Heart right ventricle (tissue), 16 donors: ENCODE data around the gene SORL1. TPM values are rescaled to one million over a fixed set of nuclear protein-coding genes. Genes with fewer than 3 reads are reported as not detected.

Experiments
- ATAC-seq, 8 donors: fragments of 200-7000 bp; cut with Tn5 transposase; one replicate each; pipeline ENCODE4 v1.9.1; 2020; ENCODE audit warnings: mild to moderate bottlenecking in 8 of 8, moderate library complexity in 8 of 8, moderate number of reproducible peaks in 1 of 8
- DNase-seq, 2 donors: peaks; one replicate each; pipeline ENCODE4 v3.0.0-alpha.2; 2020
- H3K27ac ChIP-seq, 10 donors: fragments of 200-600 bp; sonication (generic) in 2 of 10; one replicate each; pipeline versions ENCODE4 v1.5.0 to v1.8.0; 2020 to 2022; ENCODE audit warnings: mild to moderate bottlenecking in 3 of 10
- H3K27me3 ChIP-seq, 7 donors: fragments of 200-600 bp; one replicate each; pipeline ENCODE4 v1.8.0; 2021 to 2022; ENCODE audit warnings: mild to moderate bottlenecking in 2 of 7
- H3K36me3 ChIP-seq, 9 donors: fragments of 200-600 bp; sonication (generic) in 1 of 9; one replicate each; pipeline versions ENCODE4 v1.5.0 to v1.8.0; 2020 to 2022; ENCODE audit warnings: mild to moderate bottlenecking in 2 of 9
- H3K4me1 ChIP-seq, 9 donors: fragments of 200-600 bp; sonication (generic) in 1 of 9; one replicate each; pipeline versions ENCODE4 v1.5.0 to v1.8.0; 2020 to 2022; ENCODE audit warnings: mild to moderate bottlenecking in 4 of 9
- H3K4me3 ChIP-seq, 10 donors: fragments of 200-600 bp; sonication (generic) in 2 of 10; one replicate each; pipeline versions ENCODE4 v1.5.0 to v1.8.0; 2020 to 2022; ENCODE audit warnings: mild to moderate bottlenecking in 7 of 10, moderate library complexity in 2 of 10
- H3K9me3 ChIP-seq, 11 donors: fragments of 200-600 bp in 10 of 11; sonication (generic) in 2 of 11; one replicate each; pipeline versions ENCODE4 v1.5.0 to v1.8.0; 2013 to 2022; ENCODE audit warnings: mild to moderate bottlenecking in 2 of 11, control low read depth in 1 of 11, moderate library complexity in 1 of 11
- CTCF ChIP-seq, 9 donors: fragments of 200-600 bp; sonication (generic) in 2 of 9; IDR thresholded peaks; one replicate each; pipeline versions ENCODE4 v1.5.0 to v1.8.0; 2021 to 2022; ENCODE audit warnings: antibody characterized with exemption in 9 of 9, mild to moderate bottlenecking in 5 of 9, moderate library complexity in 1 of 9
- WGBS, 2 donors: extraction: QIAGEN DNeasy Blood & Tissue Kit; methylation state at CpG; one replicate each; pipeline ENCODE4 v1.1.7; 2013; ENCODE audit warnings: inconsistent platforms in 1 of 2; 5-methylcytosine and 5-hydroxymethylcytosine counted together
- intact Hi-C, 10 donors: fragments of 100-400 bp; cut with DNase I; formaldehyde crosslinking; loops; one replicate each; pipeline versions ENCODE4 v1.11.1 to v1.14.2; 2022
- polyA plus RNA-seq, 2 donors: library from polyadenylated mRNA; stranded (reverse); fragments of 200-250 nt; gene quantifications; one replicate each; pipeline ENCODE4 v1.2.3, GENCODE V29; 2013
- total RNA-seq, 10 donors: library from RNA; stranded (reverse); fragmentation: NEBNext Ultra II Directional in 3 of 10; extraction: Animal tissue kit (Norgen Biotek cat#: 25700) in 3 of 10; gene quantifications; one replicate each; pipeline versions ENCODE4 v1.2.1 to v1.2.4, GENCODE V29; 2021 to 2023
- donor health status: Arrhythmogenic right ventricular cardiomyopathy.
- donor health status: ischemic (EF 13 %, LVEDD 7.1; RV severe dilation, severe dysfunction).
- donor health status: healthy with polysubstance abuse.
- donor health status: DM: no; HTN: yes; CAD: no.
- donor health status: DM: no; HTN: no; CAD: no.
- donor health status: ischemic (EF 25% LVEDD 6.9; RV normal size, moderate dysfunction).
- donor health status: ischemic (EF 25% LVEDD 5.7; RV mildly dilated, moderate dysfunction).
- donor health status: healthy.
- donor health status: DM: yes; HTN: yes; CAD: no.
- donor health status: Ischemic cardiomyopathy.
- donor health status: ischemic (EF 35%, LVEDD 5.7; RV mildly dilated, moderate dysfunction).
- donor health status: nonischemic (EF 11% LVEDD 7.7; RV severe dilation, severe dysfunction).
- donor health status: DM: yes; HTN: yes; CAD: no.
- donor health status: PGD.
- donor health status: ischemic (EF 29% LVEDD 5.4; RV normal size, mild dysfunction).
- donor health status: nonischemic (EF 23%, LVEDD 6.1; RV moderate dilation, normal function).

The SORL1 gene
- total and polyA plus RNA-seq, 12 donors = 0.26 to 15.1 (median 8.7) TPM

GRCh38 chr11:121494355-121495099, 42.4 kb downstream of the SORL1 start:
- intact Hi-C loops = no loop called here
- no peak for DNase-seq

GRCh38 chr11:121497176-121497998, 45.3 kb downstream of the SORL1 start:
- Histone ChIP-seq H3K4me3 (no peak overlapping the region), H3K9me3 (no peaks in the 10 kb centered on the region), H3K4me1 (peaks cover 0 to 11% (median 0%) of the 10 kb centered on the region in 9 donors), H3K27ac (no peak overlapping the region), H3K36me3 (peaks cover 0 to 43% (median 0%) of the 10 kb centered on the region in 9 donors), H3K27me3 (no peaks in the 10 kb centered on the region)
- TF ChIP-seq CTCF (IDR thresholded peaks at IDR 0.05) = no peak
- DNase-seq (no peak), ATAC-seq (no peak)
- WGBS, 2 donors = 67 to 74% methylated on average over 5 of the region's 5 CpGs
- intact Hi-C loops = no loop called here

More at GRCh38 chr11:121494355-121495099, 42.4 kb downstream of the SORL1 start:
- no peaks in the 10 kb centered on the region for H3K27me3 ChIP-seq
- ATAC-seq = no peak
- no peaks in the 10 kb centered on the region for H3K9me3 ChIP-seq
- H3K36me3 ChIP-seq = peaks cover 0 to 54% (median 0%) of the 10 kb centered on the region in 9 donors
- H3K4me3 ChIP-seq = no peak overlapping the region
- 58 to 72% methylated on average over 7 of the region's 7 CpGs for WGBS, 2 donors
- TF ChIP-seq CTCF (IDR thresholded peaks at IDR 0.05) = no peak
- H3K27ac ChIP-seq = no peak overlapping the region
- H3K4me1 ChIP-seq = peaks cover 0 to 11% (median 0%) of the 10 kb centered on the region in 9 donors

GRCh38 chr11:121499405-121499804, 47.3 kb downstream of the SORL1 start:
- Histone ChIP-seq H3K4me3 (no peak overlapping the region), H3K27me3 (no peaks in the 10 kb centered on the region), H3K9me3 (no peaks in the 10 kb centered on the region), H3K36me3 (peaks cover 0 to 43% (median 0%) of the 10 kb centered on the region in 9 donors), H3K27ac (no peak overlapping the region), H3K4me1 (peaks cover 0 to 18% (median 0%) of the 10 kb centered on the region in 9 donors)
- no peak for TF ChIP-seq CTCF (IDR thresholded peaks at IDR 0.05)
- intact Hi-C loops = no loop called here
- WGBS, 2 donors = 24 to 28% methylated on average over 2 of the region's 2 CpGs
- ATAC-seq (no peak), DNase-seq (no peak)

- H3K4me1 ChIP-seq = peaks cover 0 to 9% (median 0%) of the 10 kb centered on the region in 9 donors
These were observed 48.2 kb downstream of the SORL1 start for GRCh38 chr11:121500275-121500674.

More at GRCh38 chr11:121500275-121500674, 48.2 kb downstream of the SORL1 start:
- Histone ChIP-seq H3K27ac (no peak overlapping the region), H3K9me3 (peaks cover 0 to 3% (median 0%) of the 10 kb centered on the region in 11 donors), H3K36me3 (peaks cover 0 to 38% (median 0%) of the 10 kb centered on the region in 9 donors), H3K27me3 (no peaks in the 10 kb centered on the region), H3K4me3 (no peak overlapping the region)
- WGBS, 2 donors = 47 to 61% methylated on average over 2 of the region's 2 CpGs
- no peak for DNase-seq
- intact Hi-C loops = no loop called here
- no peak for ATAC-seq
- no peak for TF ChIP-seq CTCF (IDR thresholded peaks at IDR 0.05)
